ENCODE results near the gene KIDINS220. TPM values are rescaled to one million over a fixed set of nuclear protein-coding genes. Genes with fewer than 3 reads are reported as not detected.
"Not testable (repeated sequence)": the region's sequence is repeated elsewhere in the genome, so short reads cannot be mapped to it uniquely, and the experiment has no call there.

The KIDINS220 gene
- total RNA-seq, 1 donor from 2014 or later = 49.9 TPM

- peak; percentile 26 for DNase-seq (ENCODE audit: low read depth)
These were observed 83.2 kb downstream of the KIDINS220 start for GRCh38 chr2:8754106-8754776.

- DNase-seq (ENCODE audit: low read depth) = no peak
These were observed 83.8 kb downstream of the KIDINS220 start for GRCh38 chr2:8753609-8754008.

GRCh38 chr2:8752385-8752784, 85.0 kb downstream of the KIDINS220 start:
- no peak for DNase-seq (ENCODE audit: low read depth)

GRCh38 chr2:8750221-8750620, 87.2 kb downstream of the KIDINS220 start:
- DNase-seq (ENCODE audit: low read depth) = no peak

- no peak for DNase-seq (ENCODE audit: low read depth)
These were observed 94.2 kb downstream of the KIDINS220 start for GRCh38 chr2:8743261-8743660.

GRCh38 chr2:8740136-8740535, 97.3 kb downstream of the KIDINS220 start:
- DNase-seq (ENCODE audit: low read depth) = peak; percentile 66

GRCh38 chr2:8737571-8738175, 99.7 kb downstream of the KIDINS220 start:
- DNase-seq (ENCODE audit: low read depth) = peak; percentile 79

- DNase-seq (ENCODE audit: low read depth) = no peak
These were observed 104.8 kb downstream of the KIDINS220 start for GRCh38 chr2:8732601-8733000.

GRCh38 chr2:8729939-8730338, 107.5 kb downstream of the KIDINS220 start:
- peak; percentile 66 for DNase-seq (ENCODE audit: low read depth)

- DNase-seq (ENCODE audit: low read depth) = not testable (repeated sequence)
These were observed 108.3 kb downstream of the KIDINS220 start for GRCh38 chr2:8729101-8729500.

- no peak for DNase-seq (ENCODE audit: low read depth)
These were observed 109.0 kb downstream of the KIDINS220 start for GRCh38 chr2:8728305-8729015.

- DNase-seq (ENCODE audit: low read depth) = no peak
These were observed 111.6 kb downstream of the KIDINS220 start for GRCh38 chr2:8725838-8726237.

GRCh38 chr2:8722986-8723385, 114.4 kb downstream of the KIDINS220 start:
- no peak for DNase-seq (ENCODE audit: low read depth)

GRCh38 chr2:8721410-8721809, 116.0 kb downstream of the KIDINS220 start:
- DNase-seq (ENCODE audit: low read depth) = no peak

GRCh38 chr2:8720741-8721140, 116.7 kb downstream of the KIDINS220 start:
- DNase-seq (ENCODE audit: low read depth) = no peak

GRCh38 chr2:8719528-8719927, 117.9 kb downstream of the KIDINS220 start:
- DNase-seq (ENCODE audit: low read depth) = no peak

GRCh38 chr2:8714971-8715370, 122.4 kb downstream of the KIDINS220 start:
- no peak for DNase-seq (ENCODE audit: low read depth)

- DNase-seq (ENCODE audit: low read depth) = no peak
These were observed 123.1 kb downstream of the KIDINS220 start for GRCh38 chr2:8714283-8714682.

- no peak for DNase-seq (ENCODE audit: low read depth)
These were observed 126.5 kb downstream of the KIDINS220 start for GRCh38 chr2:8710951-8711350.

- DNase-seq (ENCODE audit: low read depth) = no peak
These were observed 127.8 kb downstream of the KIDINS220 start for GRCh38 chr2:8709611-8710010.

GRCh38 chr2:8704906-8705305, 132.5 kb downstream of the KIDINS220 start:
- no peak for DNase-seq (ENCODE audit: low read depth)

GRCh38 chr2:8701681-8702379, 135.6 kb downstream of the KIDINS220 start:
- DNase-seq (ENCODE audit: low read depth) = no peak
